RPMI7951 (cell line): ENCODE results near the gene TCF23. TPM values are rescaled to one million over a fixed set of nuclear protein-coding genes. Genes with fewer than 3 reads are reported as not detected.

Experiments
- DNase-seq: peaks from one replicate; pipeline ENCODE4 v3.0.0-alpha.2; 2012; ENCODE audit warnings: low read depth
- total RNA-seq: library from RNA; depleted of rRNA; stranded (reverse); fragments of >200 nt; shearing (Covaris generic); gene quantifications from 2 replicates; pipeline ENCODE4 v1.2.3, GENCODE V29; 2014

The TCF23 gene
- total RNA-seq, 1 experiment from 2014 or later: not detected

GRCh38 chr2:27128668-27129571 is 19.9 kb upstream of the TCF23 start:
- no peak for DNase-seq

- DNase-seq: no peak
Measured at GRCh38 chr2:27130396-27130795, 18.4 kb upstream of the TCF23 start.

DNA sequence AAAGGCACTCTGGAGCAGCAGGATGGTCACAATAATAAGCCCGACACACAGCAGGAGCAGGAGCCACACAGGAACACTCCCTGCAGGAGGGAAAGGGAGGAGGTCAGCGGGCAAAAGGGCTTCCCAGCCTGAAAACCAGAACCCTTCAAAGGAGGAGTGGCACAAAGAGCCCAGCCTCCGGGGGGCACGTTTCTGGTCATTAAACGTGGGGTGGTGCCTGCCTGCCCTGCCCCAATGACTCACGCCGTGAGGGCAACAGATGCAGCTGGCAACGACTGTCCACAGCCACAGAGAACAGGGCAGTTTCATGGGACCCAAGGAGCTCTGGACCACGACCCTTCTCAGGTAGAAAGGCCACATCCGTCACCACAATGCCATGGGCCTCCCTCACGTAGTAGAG is 17.4 kb upstream of the TCF23 start:
- DNase-seq: no peak

GRCh38 chr2:27133195-27133875 is 15.5 kb upstream of the TCF23 start:
- no peak for DNase-seq

GRCh38 chr2:27133905-27134780 is 14.7 kb upstream of the TCF23 start, which contains the start of gene PREB:
TSS of gene PREB (minus strand) at chr2:27134636. CDS start at chr2:27134421, 215 bp downstream.
- DNase-seq: peak; percentile 93

GRCh38 chr2:27134781-27135477 is 13.9 kb upstream of the TCF23 start:
- DNase-seq: no peak

DNA sequence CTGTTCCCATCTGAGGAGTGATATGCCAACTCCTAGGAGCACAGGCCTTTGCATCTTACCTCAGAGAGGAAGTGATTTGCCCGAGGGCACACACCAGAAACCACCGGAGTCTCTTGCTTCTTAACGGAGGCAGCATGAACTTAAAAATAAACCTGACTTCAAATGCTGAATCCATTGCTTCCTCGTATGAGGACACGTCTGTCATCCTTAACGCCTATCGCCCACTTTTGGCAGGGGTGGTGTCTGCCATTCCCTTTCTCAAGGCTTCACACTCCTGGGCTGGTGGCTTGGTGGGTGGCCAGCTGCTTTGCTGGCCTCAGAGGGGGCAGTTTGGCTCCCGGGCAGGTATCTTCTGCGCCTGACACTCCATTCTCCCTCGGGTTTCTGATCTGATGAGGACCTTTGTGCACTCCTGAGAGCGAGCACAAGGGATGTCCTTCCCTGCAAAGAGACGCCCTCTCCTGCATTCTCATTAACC is 13.3 kb upstream of the TCF23 start:
- DNase-seq: no peak

- DNase-seq: no peak
Measured at GRCh38 chr2:27136751-27137150, 12.1 kb upstream of the TCF23 start.

GRCh38 chr2:27137322-27137935 is 11.4 kb upstream of the TCF23 start:
- DNase-seq: no peak

DNA sequence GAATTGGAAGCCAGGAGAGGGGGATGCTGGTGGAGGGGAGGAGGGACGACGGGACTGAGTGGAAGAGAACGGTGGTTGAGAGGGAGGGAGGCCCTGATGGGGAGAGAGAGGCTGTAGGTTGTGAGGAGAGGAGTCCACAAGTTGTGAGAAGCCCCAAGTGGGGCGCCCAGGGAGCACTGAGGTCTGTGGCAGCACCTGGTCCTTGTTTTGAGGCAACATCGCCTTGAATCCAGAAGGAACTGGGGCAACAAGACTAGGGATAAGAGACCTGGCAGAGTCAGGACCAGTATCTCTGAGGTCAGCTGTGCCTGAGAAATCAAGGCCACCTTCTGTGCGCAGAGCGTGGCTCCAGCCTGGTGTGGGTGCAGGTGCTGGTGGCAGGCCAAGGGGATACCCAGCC is 10.7 kb upstream of the TCF23 start:
- no peak for DNase-seq

DNA sequence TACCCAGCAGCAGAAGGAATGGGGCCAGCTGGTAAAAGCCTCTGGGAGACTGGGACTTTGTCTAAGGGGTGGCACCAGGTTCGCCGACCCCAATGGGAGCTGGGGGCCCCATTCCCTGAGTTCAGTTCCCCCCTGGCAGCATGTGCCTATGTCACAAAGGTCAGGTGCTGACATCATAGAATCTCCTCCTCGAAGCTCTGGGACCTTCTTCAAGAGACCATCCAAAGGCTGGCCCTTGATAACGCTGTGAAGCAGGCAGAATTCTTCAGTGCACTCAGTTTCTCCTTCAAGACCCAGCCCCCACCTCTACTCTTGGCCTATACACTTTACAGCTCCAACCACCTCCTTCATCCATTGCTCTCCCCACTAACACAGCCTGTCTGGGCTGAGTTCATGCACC is 9.5 kb upstream of the TCF23 start, which contains the start of gene PRR30:
TSS of gene PRR30 (minus strand) at position 101 of the 400 bp plus-strand sequence. CDS start 1,081 bp downstream, outside the sequence.
- DNase-seq: no peak

- DNase-seq: no peak
Measured at GRCh38 chr2:27143285-27143684, 5.5 kb upstream of the TCF23 start.

- no peak for DNase-seq
Measured at GRCh38 chr2:27145682-27146081, 3.1 kb upstream of the TCF23 start.

- DNase-seq: no peak
Measured at GRCh38 chr2:27147935-27148334, 869 bp upstream of the TCF23 start.

GRCh38 chr2:27149570-27150405 is 984 bp downstream of the TCF23 start:
- no peak for DNase-seq

- no peak for DNase-seq
Measured at GRCh38 chr2:27150639-27151230, 1.9 kb downstream of the TCF23 start.

- DNase-seq: no peak
Measured at GRCh38 chr2:27152102-27152795, 3.4 kb downstream of the TCF23 start.

DNA sequence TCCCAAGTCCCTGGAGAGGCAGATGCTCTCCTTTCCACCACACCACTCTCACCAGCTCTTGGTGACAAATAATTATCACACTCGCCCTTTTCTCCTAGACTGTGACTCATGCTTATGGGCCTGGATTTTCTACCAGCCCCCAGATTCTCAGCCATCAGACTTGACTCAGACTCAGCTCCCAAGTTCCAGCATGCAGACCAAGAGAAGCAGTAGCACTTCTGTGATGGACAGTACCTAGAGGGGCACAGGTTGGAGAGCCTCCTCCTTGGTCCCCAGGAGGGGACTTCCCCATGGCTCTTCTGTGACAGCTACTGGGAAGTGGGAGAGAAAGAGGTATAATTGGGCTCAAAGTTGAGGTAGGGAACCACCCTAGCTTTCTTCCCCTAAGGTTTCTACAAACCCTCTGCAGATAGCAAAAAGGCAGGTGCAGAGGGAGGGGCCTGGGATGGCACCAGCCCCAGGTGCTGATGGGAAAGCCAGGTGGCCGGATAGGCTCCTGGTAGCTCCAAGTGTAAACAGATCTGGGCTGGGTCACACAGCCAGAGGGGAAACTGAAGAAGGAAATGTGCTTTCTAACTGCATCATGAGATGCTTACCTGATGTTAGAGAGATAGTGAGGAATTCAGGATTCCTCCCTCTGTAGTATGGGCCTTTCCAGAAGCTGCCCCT is 4.1 kb downstream of the TCF23 start:
- no peak for DNase-seq
